Measurements from ENCODE around the gene RBM20.
"Not testable (repeated sequence)": the region's sequence is repeated elsewhere in the genome, so short reads cannot be mapped to it uniquely, and the experiment has no call there.

RBM20 gene

DNA sequence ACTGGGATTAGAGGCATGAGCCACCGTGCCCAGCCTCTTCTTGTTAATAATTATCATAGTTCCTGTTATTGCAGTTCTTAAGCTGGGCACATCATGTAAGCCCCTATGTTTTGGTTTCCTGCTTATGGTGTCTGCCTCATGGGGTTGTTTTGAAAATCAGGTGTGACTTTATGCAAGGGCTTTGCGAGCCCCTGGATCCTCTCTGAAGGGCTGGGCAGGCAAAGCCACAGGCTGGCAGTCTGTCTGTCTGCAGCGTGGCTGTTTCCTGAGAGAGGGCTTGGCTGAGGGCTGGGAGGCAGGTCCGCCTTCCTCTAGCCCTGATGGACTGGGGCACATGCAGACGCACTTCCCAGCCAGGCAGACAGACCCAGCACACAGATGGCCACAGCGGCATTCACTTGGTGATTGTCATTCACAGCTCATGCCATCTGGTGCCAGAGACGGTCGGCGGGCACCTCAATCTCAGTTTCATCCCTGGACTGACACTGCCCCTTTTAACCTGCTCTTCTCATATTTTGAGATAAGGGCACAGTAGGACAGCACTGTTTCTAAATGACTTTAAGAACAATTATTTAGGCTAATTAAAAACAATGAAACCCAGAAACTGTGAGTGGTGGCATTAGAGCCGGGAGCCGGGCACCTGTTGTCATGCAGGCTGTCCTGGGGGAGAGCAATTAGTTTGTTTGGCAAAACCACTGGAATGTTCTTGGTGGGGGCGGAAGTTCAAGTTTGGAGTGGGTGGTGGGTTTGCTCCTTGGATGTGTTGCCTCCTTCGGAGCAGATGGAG is 35.5 kb downstream of the RBM20 start:
- DNase-seq (ENCODE audit: low spot score) = no peak

- no peak for DNase-seq (ENCODE audit: low spot score)
Measured at GRCh38 chr10:110680273-110681020, 36.3 kb downstream of the RBM20 start.

- DNase-seq (ENCODE audit: low spot score) = peak; percentile 28
Measured at GRCh38 chr10:110681023-110681681, 37.0 kb downstream of the RBM20 start.

GRCh38 chr10:110682348-110682747 is 38.2 kb downstream of the RBM20 start:
- no peak for DNase-seq (ENCODE audit: low spot score)

DNA sequence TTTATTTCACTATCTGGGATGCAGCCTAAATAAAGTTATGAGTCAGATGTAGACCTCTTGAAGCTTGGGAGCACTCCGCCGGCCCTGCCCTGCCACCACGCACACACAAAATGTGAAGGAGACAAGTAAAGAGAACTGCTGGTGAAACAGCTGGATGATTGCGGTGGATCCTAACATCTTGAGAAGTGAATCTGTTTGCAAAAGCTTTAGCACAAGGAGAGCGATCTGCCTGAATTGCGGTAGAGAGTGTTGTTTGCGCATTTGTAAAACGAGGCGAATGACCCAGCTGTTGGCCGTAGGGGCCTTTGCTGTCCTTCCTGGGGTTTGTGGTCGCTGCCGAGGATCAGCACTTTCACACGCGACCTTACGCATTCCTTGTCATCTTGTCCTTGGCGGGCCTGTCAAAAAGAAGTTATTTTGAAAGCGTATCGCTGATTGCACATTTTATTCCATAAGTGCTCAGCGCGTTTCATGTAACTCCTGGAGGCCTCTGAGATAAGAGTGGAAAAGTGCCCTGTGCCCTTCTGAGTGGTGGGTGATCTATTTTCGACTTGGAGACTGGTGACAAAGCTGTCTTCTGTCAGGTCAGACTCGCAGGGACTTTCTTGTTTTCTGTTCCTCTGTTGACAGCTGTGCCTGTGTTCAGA is 40.8 kb downstream of the RBM20 start:
- DNase-seq (ENCODE audit: low spot score) = no peak

- peak; percentile 37 for DNase-seq (ENCODE audit: low spot score)
Measured at GRCh38 chr10:110686047-110686446, 41.9 kb downstream of the RBM20 start.

DNA sequence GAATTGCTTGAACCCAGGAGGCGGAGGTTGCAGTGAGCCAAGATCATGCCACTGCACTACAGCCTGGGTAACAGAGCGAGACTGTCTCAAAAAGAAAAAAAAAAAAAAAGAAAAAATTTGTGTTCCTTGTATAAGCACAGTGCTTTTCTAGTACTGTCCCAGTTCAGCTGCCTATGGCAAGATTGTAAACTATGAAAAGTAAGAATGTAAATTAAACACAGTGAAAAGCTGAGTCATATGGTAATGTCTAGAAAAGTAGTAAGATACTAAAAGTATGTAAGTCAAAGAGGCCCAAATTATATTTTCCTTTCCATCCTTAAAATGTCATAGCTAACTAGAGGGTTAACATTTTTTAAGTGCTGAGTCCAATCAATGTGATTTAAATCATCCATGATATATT is 42.8 kb downstream of the RBM20 start:
- no peak for DNase-seq (ENCODE audit: low spot score)

GRCh38 chr10:110687400-110687799 is 43.3 kb downstream of the RBM20 start:
- no peak for DNase-seq (ENCODE audit: low spot score)

DNA sequence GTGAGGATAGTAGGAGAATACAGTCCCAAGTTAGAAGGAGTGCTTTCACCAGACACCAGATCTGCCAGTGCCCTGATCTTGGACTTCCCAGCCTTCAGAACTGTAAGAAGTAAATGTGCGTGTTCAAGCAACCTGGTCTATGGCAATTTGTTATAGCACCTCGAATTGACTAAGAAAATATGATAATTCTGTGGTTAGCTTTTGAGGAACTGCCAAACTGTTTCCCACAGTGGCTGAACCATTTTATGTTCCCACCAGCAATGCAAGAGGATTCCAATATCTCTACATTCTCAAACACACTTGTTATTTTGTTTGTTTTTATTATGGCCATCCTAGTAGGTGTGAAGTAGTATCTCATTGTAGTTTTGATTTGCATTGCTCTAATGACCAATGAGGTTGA is 47.0 kb downstream of the RBM20 start:
- DNase-seq (ENCODE audit: low spot score) = no peak

GRCh38 chr10:110694263-110694662 is 50.1 kb downstream of the RBM20 start:
- no peak for DNase-seq (ENCODE audit: low spot score)

GRCh38 chr10:110694820-110695538 is 50.8 kb downstream of the RBM20 start:
- DNase-seq (ENCODE audit: low spot score) = no peak

- DNase-seq (ENCODE audit: low spot score) = no peak
Measured at GRCh38 chr10:110695539-110695886, 51.4 kb downstream of the RBM20 start.

DNA sequence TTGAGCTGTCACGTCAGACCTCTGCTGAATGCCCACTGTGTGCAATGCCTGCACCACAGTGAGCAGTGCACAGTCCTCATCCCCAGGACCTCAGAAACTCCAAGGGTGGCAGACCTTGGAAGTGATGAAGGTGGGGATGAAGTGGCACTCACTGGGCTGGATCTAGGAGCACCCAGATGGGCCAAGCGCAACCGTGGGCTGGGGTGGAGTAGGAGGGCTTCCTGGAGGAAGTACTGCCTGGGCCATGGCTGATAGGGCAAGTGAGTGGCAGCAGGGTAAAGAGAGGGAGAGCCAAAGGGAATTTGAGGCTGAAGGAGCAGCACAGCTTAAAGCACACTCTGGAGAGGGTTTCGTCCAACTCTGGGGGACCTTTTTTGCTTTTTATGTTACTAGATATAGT is 52.3 kb downstream of the RBM20 start:
- no peak for DNase-seq (ENCODE audit: low spot score)

GRCh38 chr10:110698340-110698739 is 54.2 kb downstream of the RBM20 start:
- DNase-seq (ENCODE audit: low spot score) = no peak

- DNase-seq (ENCODE audit: low spot score) = no peak
Measured at GRCh38 chr10:110698782-110699201, 54.7 kb downstream of the RBM20 start.

DNA sequence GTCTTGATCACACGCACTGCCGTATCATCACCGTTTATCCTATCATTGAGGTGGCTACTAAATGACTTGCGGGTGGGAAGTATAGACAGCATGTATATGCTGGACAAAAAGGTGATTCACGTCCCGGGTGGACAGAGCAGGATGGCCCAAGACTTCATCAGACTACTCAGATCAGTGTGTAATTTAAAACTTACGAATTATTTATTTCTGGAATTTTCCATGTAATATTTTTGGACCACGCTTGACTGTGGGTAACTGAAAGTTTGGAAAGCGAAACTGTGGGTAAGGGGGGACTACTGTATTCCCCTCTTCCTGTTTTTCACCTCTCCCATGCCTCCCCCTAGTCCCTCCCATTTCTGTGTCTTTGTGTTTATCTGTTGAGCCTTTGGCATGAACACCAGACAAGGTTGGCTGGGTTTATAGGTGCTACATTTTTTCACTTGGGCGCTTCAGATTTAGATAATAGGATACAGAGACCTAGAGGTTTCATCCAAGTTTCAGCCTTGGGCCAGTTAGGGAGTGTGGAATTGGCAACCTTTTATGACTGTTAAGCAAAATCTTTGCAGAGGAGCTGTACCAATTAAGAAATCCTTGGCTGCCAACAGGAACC is 55.8 kb downstream of the RBM20 start:
- no peak for DNase-seq (ENCODE audit: low spot score)

DNA sequence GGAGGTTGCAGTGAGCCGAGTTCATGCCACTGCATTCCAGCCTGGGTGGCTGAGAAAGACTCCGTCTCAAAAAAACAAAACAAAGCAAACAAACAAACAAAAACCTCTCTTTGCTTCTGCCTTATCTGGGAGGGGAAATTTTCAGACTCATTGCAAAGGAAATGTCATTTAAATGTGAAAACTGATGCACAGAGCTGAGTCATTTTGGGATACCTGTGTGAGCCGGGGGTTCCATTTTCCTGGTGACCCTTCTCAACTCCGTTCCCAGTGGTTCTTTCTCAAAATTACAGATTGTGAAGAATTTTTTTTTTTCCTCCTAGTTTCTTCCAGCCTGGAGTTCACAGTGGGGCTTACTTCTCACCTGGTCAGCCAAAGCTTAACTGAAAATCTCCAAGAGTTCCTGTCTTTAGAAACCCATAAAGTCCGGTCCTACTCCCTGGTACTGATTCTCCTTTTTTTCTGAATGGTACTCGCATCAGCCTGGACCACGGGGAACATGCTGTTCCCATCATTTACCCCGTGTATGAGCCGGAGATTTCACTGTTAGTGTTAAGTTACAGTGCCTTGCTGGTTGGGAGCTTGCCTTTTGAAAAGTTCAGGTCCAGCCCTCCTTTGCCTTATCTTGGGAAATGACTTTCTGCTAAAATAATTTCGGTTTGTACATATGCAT is 56.9 kb downstream of the RBM20 start:
- no peak for DNase-seq (ENCODE audit: low spot score)

DNA sequence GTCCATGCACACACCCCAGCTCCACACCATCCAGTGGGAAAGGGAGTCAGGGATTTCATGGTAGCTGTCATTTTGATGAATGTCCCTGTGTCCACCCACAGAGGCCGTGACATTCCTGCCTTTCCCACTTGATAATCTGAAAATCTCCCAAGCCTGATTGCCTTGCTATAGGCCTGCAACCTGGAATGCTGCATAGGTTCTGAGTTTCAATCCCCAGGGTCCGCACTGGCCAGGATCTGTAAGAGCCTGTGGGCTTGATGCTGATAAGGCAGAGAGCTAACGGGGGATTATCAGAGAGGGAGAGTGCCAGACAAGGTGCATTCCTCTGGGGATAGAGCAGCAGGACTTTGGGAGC is 57.5 kb downstream of the RBM20 start:
- no peak for DNase-seq (ENCODE audit: low spot score)

GRCh38 chr10:110704070-110704469 is 59.9 kb downstream of the RBM20 start:
- DNase-seq (ENCODE audit: low spot score) = no peak

DNA sequence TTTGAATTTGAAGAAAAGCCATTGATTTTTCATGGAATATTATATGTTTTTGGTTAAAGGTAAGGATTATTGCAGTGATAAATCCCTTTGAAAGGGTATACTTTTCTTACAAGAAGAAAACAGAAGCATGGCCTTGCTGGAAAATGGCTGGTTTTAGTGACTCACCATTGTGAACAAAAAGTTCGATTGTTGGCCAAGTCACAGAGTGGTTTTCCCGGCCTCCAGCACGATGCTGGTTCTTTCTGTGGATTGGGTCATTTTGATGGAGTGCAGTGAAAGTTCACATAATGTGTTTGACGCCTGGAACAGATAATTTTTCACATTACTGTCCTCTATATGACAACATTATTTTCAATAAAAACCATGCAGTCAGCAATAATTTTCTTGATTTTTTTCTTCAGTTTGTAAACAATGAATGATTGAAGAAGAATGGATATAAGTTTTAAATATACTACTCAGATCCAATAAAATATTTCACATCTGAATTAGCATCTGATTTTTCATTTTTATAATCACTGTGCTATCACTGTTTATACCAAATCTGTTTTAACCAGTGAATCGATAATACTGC is 60.9 kb downstream of the RBM20 start:
- no peak for DNase-seq (ENCODE audit: low spot score)

- DNase-seq (ENCODE audit: low spot score) = not testable (repeated sequence)
Measured at GRCh38 chr10:110705596-110705995, 61.5 kb downstream of the RBM20 start.
